DOHH2 (cell line): ENCODE results near the gene GET4.

Source experiments
- H3F3A ChIP-seq: fragments of 200-600 bp; sonication (generic), shearing (Covaris generic); 2 replicates; pipeline ENCODE4 v1.6.0; 2016; ENCODE audit warnings: antibody characterized with exemption, mild to moderate bottlenecking; ENCODE audit not compliant: control insufficient read depth, insufficient read depth
- H3K27ac ChIP-seq: fragments of 200-600 bp; sonication (generic); 2 replicates; pipeline ENCODE4 v1.5.1; 2014; ENCODE audit warnings: low read depth, mild to moderate bottlenecking, low read length, moderate library complexity
- H3K27me3 ChIP-seq: fragments of 200-600 bp; sonication (generic); 2 replicates; pipeline ENCODE4 v1.6.1; 2014; ENCODE audit warnings: mild to moderate bottlenecking, low read length, mixed read lengths; ENCODE audit not compliant: control insufficient read depth
- H3K36me3 ChIP-seq: fragments of 200-600 bp; sonication (generic); 2 replicates; pipeline ENCODE4 v1.6.1; 2014; ENCODE audit warnings: mild to moderate bottlenecking, low read length, moderate library complexity, mixed read lengths; ENCODE audit not compliant: control insufficient read depth
- H3K4me1 ChIP-seq: fragments of 200-600 bp; sonication (generic); 2 replicates; pipeline ENCODE4 v1.6.1; 2014; ENCODE audit warnings: mild to moderate bottlenecking, low read length, mixed read lengths; ENCODE audit not compliant: control insufficient read depth
- H3K4me2 ChIP-seq: fragments of 200-600 bp; sonication (generic); 2 replicates; pipeline ENCODE4 v1.6.0; 2014; ENCODE audit warnings: mild to moderate bottlenecking, low read length, moderate library complexity
- H3K4me3 ChIP-seq: fragments of 200-600 bp; sonication (generic); 2 replicates; pipeline ENCODE4 v1.5.1; 2014; ENCODE audit warnings: mild to moderate bottlenecking, low read length, mixed read lengths
- H3K79me2 ChIP-seq: fragments of 200-600 bp; sonication (generic); 2 replicates; pipeline ENCODE4 v1.6.1; 2014; ENCODE audit warnings: mild to moderate bottlenecking, low read length, mixed read lengths; ENCODE audit not compliant: control insufficient read depth
- H3K9me2 ChIP-seq: fragments of 200-600 bp; sonication (generic); replicated peaks from 2 replicates; pipeline ENCODE4 v1.6.1; 2014; ENCODE audit warnings: mild to moderate bottlenecking, low read length, mixed read lengths; ENCODE audit not compliant: control insufficient read depth
- H3K9me3 ChIP-seq: fragments of 200-600 bp; sonication (generic); 2 replicates; pipeline ENCODE4 v1.6.1; 2014; ENCODE audit warnings: antibody characterized with exemption, low read length, mixed read lengths; ENCODE audit not compliant: control insufficient read depth, insufficient read depth
- H4K20me1 ChIP-seq: fragments of 200-600 bp; sonication (generic); 2 replicates; pipeline ENCODE4 v1.6.0; 2014; ENCODE audit warnings: low read depth, mild to moderate bottlenecking, antibody characterized with exemption, low read length, moderate library complexity; ENCODE audit not compliant: control insufficient read depth, insufficient read depth
- CTCF ChIP-seq: fragments of 200-600 bp; sonication (generic); IDR thresholded peaks from one replicate; pipeline ENCODE4 v1.5.1; 2014; ENCODE audit warnings: antibody characterized with exemption, mild to moderate bottlenecking, low read depth, low read length; ENCODE audit not compliant: poor library complexity, severe bottlenecking
- EZH2phosphoT487 ChIP-seq: fragments of 200-600 bp; sonication (generic); IDR thresholded peaks from 2 replicates; pipeline ENCODE4 v1.6.1; 2017; ENCODE audit warnings: borderline replicate concordance, mild to moderate bottlenecking, antibody characterized with exemption, low read length, moderate library complexity, mixed read lengths

The GET4 gene

GRCh38 chr7:901041-901387, 24.7 kb downstream of the GET4 start:
- H3K4me2 ChIP-seq: peak overlapping the region; percentile 6; the same call in 1 of the 2 replicates
- no peaks in the 10 kb centered on the region for H3K79me2 ChIP-seq
- peaks cover 8% of the 10 kb centered on the region for H3K4me1 ChIP-seq

GRCh38 chr7:901388-902154, 25.2 kb downstream of the GET4 start:
- H3K9me3 ChIP-seq: no peaks in the 10 kb centered on the region
- no peaks in the 10 kb centered on the region for H4K20me1 ChIP-seq
- H3K4me2 ChIP-seq: peak overlapping the region; percentile 59
- H3K9me2 ChIP-seq: no peaks in the 10 kb centered on the region
- peaks cover 8% of the 10 kb centered on the region for H3K4me1 ChIP-seq
- H3K27ac ChIP-seq: no peak overlapping the region
- H3F3A ChIP-seq: no peaks in the 10 kb centered on the region
- no peaks in the 10 kb centered on the region for H3K79me2 ChIP-seq
- peak overlapping the region; percentile 35; the same call in 1 of the 2 replicates for H3K4me3 ChIP-seq
- TF ChIP-seq EZH2phosphoT487 (no peak), CTCF (no peak)
- H3K36me3 ChIP-seq: peaks cover 6% of the 10 kb centered on the region
- peaks cover 10% of the 10 kb centered on the region; the same call in 1 of the 2 replicates for H3K27me3 ChIP-seq

More at GRCh38 chr7:901041-901387, 24.7 kb downstream of the GET4 start:
- Histone ChIP-seq H3K27me3 (peaks cover 10% of the 10 kb centered on the region; the same call in 1 of the 2 replicates), H3K27ac (no peak overlapping the region), H3K4me3 (no peak overlapping the region), H3K36me3 (peaks cover 12% of the 10 kb centered on the region), H4K20me1 (no peaks in the 10 kb centered on the region), H3K9me2 (no peaks in the 10 kb centered on the region), H3K9me3 (no peaks in the 10 kb centered on the region), H3F3A (no peaks in the 10 kb centered on the region)
- TF ChIP-seq CTCF (no peak), EZH2phosphoT487 (no peak)

- Histone ChIP-seq H3K36me3 (no peaks in the 10 kb centered on the region), H3K27me3 (peaks cover 22% of the 10 kb centered on the region), H3K4me2 (no peak overlapping the region), H3K79me2 (no peaks in the 10 kb centered on the region), H3K9me2 (no peaks in the 10 kb centered on the region), H3K9me3 (no peaks in the 10 kb centered on the region), H3K4me3 (no peak overlapping the region), H3K27ac (no peak overlapping the region), H4K20me1 (no peaks in the 10 kb centered on the region), H3F3A (no peaks in the 10 kb centered on the region), H3K4me1 (peaks cover 8% of the 10 kb centered on the region)
- TF ChIP-seq CTCF (no peak), EZH2phosphoT487 (no peak)
These were observed 26.6 kb downstream of the GET4 start for GRCh38 chr7:902996-903395.
